ENCODE measurements around the gene IL10RB. TPM values are rescaled to one million over a fixed set of nuclear protein-coding genes. Genes with fewer than 3 reads are reported as not detected.
"Not testable (repeated sequence)": the region's sequence is repeated elsewhere in the genome, so short reads cannot be mapped to it uniquely, and the experiment has no call there.

IL10RB gene
- total RNA-seq, 2 donors from 2014 or later, result 6.6 to 27.0 TPM

- WGBS, 2 donors, result 64 to 70% methylated on average over 2 of the region's 2 CpGs
Measured at GRCh38 chr21:33251119-33251518, 15.0 kb upstream of the IL10RB start.

GRCh38 chr21:33253382-33253781 lies 12.8 kb upstream of the IL10RB start:
- H3K27me3 ChIP-seq; H3K4me3 ChIP-seq; ATAC-seq; DNase-seq; H3K4me1 ChIP-seq; H3K27ac ChIP-seq; intact Hi-C loops (cut with DNase I); H3K9me3 ChIP-seq: not testable (repeated sequence)
- peaks cover 4 to 26% of the 10 kb centered on the region in 2 donors for H3K36me3 ChIP-seq (replicated peaks in 1 of 2; ENCODE audit: insufficient read depth in 1 of 2, low read depth in 2 of 2)
- 85 to 86% methylated on average over 6 of the region's 6 CpGs for WGBS, 2 donors

More at GRCh38 chr21:33251119-33251518, 15.0 kb upstream of the IL10RB start:
- DNase-seq (no peak), ATAC-seq (no peak)
- Histone ChIP-seq H3K4me3 (no peak overlapping the region), H3K36me3 (replicated peaks in 1 of 2; ENCODE audit: insufficient read depth in 1 of 2, low read depth in 2 of 2) (peaks cover 8 to 34% of the 10 kb centered on the region in 2 donors), H3K4me1 (no peaks in the 10 kb centered on the region), H3K9me3 (no peaks in the 10 kb centered on the region), H3K27me3 (no peaks in the 10 kb centered on the region), H3K27ac (no peak overlapping the region)
- TF ChIP-seq CTCF (IDR thresholded peaks at IDR 0.05) (no peak), POLR2A (IDR thresholded peaks at IDR 0.05) (no peak)
- intact Hi-C loops (cut with DNase I), result no loop called here

GRCh38 chr21:33254766-33255165 lies 11.4 kb upstream of the IL10RB start:
- H3K4me3 ChIP-seq, result no peak overlapping the region
- no peaks in the 10 kb centered on the region for H3K9me3 ChIP-seq
- H3K4me1 ChIP-seq, result no peaks in the 10 kb centered on the region
- no peak for ATAC-seq
- DNase-seq, result no peak
- peaks cover 4 to 20% of the 10 kb centered on the region in 2 donors for H3K36me3 ChIP-seq (replicated peaks in 1 of 2; ENCODE audit: insufficient read depth in 1 of 2, low read depth in 2 of 2)
- WGBS, 2 donors, result 94 to 97% methylated on average over 5 of the region's 5 CpGs
- intact Hi-C loops (cut with DNase I), result no loop called here
- no peak overlapping the region for H3K27ac ChIP-seq
- TF ChIP-seq CTCF (IDR thresholded peaks at IDR 0.05), result no peak
- no peaks in the 10 kb centered on the region for H3K27me3 ChIP-seq

- DNase-seq (no peak), ATAC-seq (no peak)
- TF ChIP-seq POLR2A (IDR thresholded peaks at IDR 0.05) (no peak), CTCF (IDR thresholded peaks at IDR 0.05) (no peak)
- intact Hi-C loops (cut with DNase I), result no loop called here
- WGBS, 2 donors, result 60% methylated on average over 1 of the region's 1 CpG
- H3K36me3 ChIP-seq (replicated peaks in 1 of 2; ENCODE audit: insufficient read depth in 1 of 2, low read depth in 2 of 2), result peaks cover 4 to 20% of the 10 kb centered on the region in 2 donors
- no peak overlapping the region for H3K27ac ChIP-seq
- no peaks in the 10 kb centered on the region for H3K27me3 ChIP-seq
- H3K9me3 ChIP-seq, result no peaks in the 10 kb centered on the region
- no peaks in the 10 kb centered on the region for H3K4me1 ChIP-seq
- H3K4me3 ChIP-seq, result no peak overlapping the region
Measured at GRCh38 chr21:33255404-33255803, 10.8 kb upstream of the IL10RB start.

- Histone ChIP-seq H3K9me3 (no peaks in the 10 kb centered on the region), H3K27ac (no peak overlapping the region), H3K36me3 (replicated peaks in 1 of 2; ENCODE audit: insufficient read depth in 1 of 2, low read depth in 2 of 2) (peaks cover 4 to 19% of the 10 kb centered on the region in 2 donors), H3K4me3 (no peak overlapping the region), H3K4me1 (no peaks in the 10 kb centered on the region), H3K27me3 (no peaks in the 10 kb centered on the region)
- DNase-seq, result no peak
- TF ChIP-seq CTCF (IDR thresholded peaks at IDR 0.05) (no peak), POLR2A (IDR thresholded peaks at IDR 0.05) (no peak)
- intact Hi-C loops (cut with DNase I), result no loop called here
- ATAC-seq, result no peak
- WGBS, 2 donors, result 85 to 89% methylated on average over 6 of the region's 6 CpGs
Measured at GRCh38 chr21:33256019-33256418, 10.1 kb upstream of the IL10RB start.

Data from body of pancreas (tissue), 4 donors.